ENCODE data around the gene DPM3. TPM values are rescaled to one million over a fixed set of nuclear protein-coding genes. Genes with fewer than 3 reads are reported as not detected.

DPM3 gene
- total and polyA plus RNA-seq, 2 of the 13 experiments (the other 11 are each of a cell fraction or from before 2014, with no cell fraction given), result 23.2 to 53.4 TPM

DNA sequence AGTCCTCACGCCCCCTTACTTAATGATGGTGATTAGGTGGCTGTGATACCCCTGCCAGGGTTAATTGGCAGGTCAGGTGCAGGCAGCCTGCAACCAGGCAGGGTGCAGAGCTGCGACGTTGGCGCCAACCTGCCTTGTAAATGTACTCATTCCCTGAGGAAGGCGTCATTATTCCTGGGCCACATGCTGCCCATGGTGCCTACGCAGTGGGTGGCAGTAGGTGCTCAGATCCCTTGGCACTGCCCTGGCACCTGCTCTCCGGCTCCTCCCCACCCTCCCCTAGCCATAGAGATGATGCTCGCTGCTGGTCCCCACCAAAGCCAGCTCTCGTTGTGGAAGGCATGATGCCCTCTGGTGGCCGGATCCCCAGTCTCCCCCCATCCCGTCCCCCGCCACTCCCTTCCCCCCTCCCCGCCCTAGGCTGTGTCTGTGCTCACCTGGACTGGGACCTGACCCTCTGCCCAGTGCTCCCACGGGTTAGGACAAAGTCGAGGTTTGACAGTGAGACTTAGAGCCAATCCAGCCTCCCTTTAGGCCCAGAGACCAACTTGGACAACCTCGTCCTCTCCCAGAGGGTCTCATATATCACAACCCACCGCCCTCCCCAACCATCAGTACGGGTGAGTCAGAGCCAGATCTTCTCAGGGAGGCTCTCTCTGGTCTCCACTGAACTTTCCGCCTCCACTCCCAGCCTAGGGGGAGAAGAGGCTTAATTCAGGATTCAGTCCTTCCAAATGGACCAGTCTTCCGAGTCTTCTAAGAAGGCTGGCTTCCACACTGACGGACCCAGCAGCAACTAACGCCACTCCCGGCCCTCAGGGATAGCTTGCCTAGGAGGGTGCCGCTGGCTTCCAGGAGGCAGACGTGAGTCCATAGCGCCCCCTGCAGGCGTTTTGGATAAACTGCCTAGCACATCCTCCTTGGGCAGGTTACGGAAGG, 27.1 kb upstream of the DPM3 start (continued):
- TF ChIP-seq, protein P1, sequence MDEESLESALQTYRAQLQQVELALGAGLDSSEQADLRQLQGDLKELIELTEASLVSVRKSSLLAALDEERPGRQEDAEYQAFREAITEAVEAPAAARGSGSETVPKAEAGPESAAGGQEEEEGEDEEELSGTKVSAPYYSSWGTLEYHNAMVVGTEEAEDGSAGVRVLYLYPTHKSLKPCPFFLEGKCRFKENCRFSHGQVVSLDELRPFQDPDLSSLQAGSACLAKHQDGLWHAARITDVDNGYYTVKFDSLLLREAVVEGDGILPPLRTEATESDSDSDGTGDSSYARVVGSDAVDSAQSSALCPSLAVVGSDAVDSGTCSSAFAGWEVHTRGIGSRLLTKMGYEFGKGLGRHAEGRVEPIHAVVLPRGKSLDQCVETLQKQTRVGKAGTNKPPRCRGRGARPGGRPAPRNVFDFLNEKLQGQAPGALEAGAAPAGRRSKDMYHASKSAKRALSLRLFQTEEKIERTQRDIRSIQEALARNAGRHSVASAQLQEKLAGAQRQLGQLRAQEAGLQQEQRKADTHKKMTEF (CRISPR knock-in tag; IDR thresholded peaks at IDR 0.05), result 0 out of 2 replicates have a peak, but pooled peaks have one; percentile 48
- TF ChIP-seq, protein P2, sequence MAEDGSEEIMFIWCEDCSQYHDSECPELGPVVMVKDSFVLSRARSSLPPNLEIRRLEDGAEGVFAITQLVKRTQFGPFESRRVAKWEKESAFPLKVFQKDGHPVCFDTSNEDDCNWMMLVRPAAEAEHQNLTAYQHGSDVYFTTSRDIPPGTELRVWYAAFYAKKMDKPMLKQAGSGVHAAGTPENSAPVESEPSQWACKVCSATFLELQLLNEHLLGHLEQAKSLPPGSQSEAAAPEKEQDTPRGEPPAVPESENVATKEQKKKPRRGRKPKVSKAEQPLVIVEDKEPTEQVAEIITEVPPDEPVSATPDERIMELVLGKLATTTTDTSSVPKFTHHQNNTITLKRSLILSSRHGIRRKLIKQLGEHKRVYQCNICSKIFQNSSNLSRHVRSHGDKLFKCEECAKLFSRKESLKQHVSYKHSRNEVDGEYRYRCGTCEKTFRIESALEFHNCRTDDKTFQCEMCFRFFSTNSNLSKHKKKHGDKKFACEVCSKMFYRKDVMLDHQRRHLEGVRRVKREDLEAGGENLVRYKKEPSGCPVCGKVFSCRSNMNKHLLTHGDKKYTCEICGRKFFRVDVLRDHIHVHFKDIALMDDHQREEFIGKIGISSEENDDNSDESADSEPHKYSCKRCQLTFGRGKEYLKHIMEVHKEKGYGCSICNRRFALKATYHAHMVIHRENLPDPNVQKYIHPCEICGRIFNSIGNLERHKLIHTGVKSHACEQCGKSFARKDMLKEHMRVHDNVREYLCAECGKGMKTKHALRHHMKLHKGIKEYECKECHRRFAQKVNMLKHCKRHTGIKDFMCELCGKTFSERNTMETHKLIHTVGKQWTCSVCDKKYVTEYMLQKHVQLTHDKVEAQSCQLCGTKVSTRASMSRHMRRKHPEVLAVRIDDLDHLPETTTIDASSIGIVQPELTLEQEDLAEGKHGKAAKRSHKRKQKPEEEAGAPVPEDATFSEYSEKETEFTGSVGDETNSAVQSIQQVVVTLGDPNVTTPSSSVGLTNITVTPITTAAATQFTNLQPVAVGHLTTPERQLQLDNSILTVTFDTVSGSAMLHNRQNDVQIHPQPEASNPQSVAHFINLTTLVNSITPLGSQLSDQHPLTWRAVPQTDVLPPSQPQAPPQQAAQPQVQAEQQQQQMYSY (CRISPR knock-in tag; IDR thresholded peaks at IDR 0.05), result no peak
- TF ChIP-seq ARID2 (CRISPR knock-in tag; IDR thresholded peaks at IDR 0.05; ENCODE audit: borderline replicate concordance), result no peak
- no peak for TF ChIP-seq ZNF432 (CRISPR knock-in tag; IDR thresholded peaks at IDR 0.05; ENCODE audit: borderline replicate concordance)
- TF ChIP-seq ZNF670 (CRISPR knock-in tag; IDR thresholded peaks at IDR 0.05; ENCODE audit: borderline replicate concordance), result no peak
- TF ChIP-seq, protein P3, sequence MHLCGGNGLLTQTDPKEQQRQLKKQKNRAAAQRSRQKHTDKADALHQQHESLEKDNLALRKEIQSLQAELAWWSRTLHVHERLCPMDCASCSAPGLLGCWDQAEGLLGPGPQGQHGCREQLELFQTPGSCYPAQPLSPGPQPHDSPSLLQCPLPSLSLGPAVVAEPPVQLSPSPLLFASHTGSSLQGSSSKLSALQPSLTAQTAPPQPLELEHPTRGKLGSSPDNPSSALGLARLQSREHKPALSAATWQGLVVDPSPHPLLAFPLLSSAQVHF (CRISPR knock-in tag; IDR thresholded peaks at IDR 0.05), result no peak
- TF ChIP-seq ZSCAN22 (CRISPR knock-in tag; IDR thresholded peaks at IDR 0.05), result no peak
- 0 out of 2 replicates have a peak, but pooled peaks have one; percentile 31 for TF ChIP-seq ZSCAN9 (CRISPR knock-in tag; IDR thresholded peaks at IDR 0.05; ENCODE audit: borderline replicate concordance)
- TF ChIP-seq ZNF44 (CRISPR knock-in tag; IDR thresholded peaks at IDR 0.05), result no peak
- no peak for TF ChIP-seq ZNF678 (CRISPR knock-in tag; IDR thresholded peaks at IDR 0.05)
- no peak for TF ChIP-seq ZNF816 (CRISPR knock-in tag; IDR thresholded peaks at IDR 0.05; ENCODE audit: borderline replicate concordance)
- TF ChIP-seq, protein P4, sequence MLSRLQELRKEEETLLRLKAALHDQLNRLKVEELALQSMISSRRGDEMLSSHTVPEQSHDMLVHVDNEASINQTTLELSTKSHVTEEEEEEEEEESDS (CRISPR knock-in tag; IDR thresholded peaks at IDR 0.05; ENCODE audit: borderline replicate concordance), result no peak
- TF ChIP-seq ZNF850 (CRISPR knock-in tag; conservative IDR thresholded peaks at IDR 0.05), result no peak
- TF ChIP-seq, protein P5, sequence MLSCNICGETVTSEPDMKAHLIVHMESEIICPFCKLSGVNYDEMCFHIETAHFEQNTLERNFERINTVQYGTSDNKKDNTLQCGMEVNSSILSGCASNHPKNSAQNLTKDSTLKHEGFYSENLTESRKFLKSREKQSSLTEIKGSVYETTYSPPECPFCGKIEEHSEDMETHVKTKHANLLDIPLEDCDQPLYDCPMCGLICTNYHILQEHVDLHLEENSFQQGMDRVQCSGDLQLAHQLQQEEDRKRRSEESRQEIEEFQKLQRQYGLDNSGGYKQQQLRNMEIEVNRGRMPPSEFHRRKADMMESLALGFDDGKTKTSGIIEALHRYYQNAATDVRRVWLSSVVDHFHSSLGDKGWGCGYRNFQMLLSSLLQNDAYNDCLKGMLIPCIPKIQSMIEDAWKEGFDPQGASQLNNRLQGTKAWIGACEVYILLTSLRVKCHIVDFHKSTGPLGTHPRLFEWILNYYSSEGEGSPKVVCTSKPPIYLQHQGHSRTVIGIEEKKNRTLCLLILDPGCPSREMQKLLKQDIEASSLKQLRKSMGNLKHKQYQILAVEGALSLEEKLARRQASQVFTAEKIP (CRISPR knock-in tag; IDR thresholded peaks at IDR 0.05; ENCODE audit: borderline replicate concordance), result no peak
- no peak for TF ChIP-seq ZNF34 (CRISPR knock-in tag; IDR thresholded peaks at IDR 0.05; ENCODE audit: borderline replicate concordance)
- no peak for TF ChIP-seq NFIC (IDR thresholded peaks at IDR 0.05; ENCODE audit: low read length)
- TF ChIP-seq, protein P6, sequence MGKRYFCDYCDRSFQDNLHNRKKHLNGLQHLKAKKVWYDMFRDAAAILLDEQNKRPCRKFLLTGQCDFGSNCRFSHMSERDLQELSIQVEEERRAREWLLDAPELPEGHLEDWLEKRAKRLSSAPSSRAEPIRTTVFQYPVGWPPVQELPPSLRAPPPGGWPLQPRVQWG (CRISPR knock-in tag; IDR thresholded peaks at IDR 0.05; ENCODE audit: borderline replicate concordance, low read depth), result no peak
- TF ChIP-seq MYNN (CRISPR knock-in tag; IDR thresholded peaks at IDR 0.05; ENCODE audit: low read depth), result no peak
- no peak for TF ChIP-seq KLF9 (CRISPR knock-in tag; IDR thresholded peaks at IDR 0.05; ENCODE audit: low read depth)
